DOHH2 (cell line): ENCODE results near the gene NCBP2.
A peak's percentile ranks its signal among the peaks of the same experiment; 100 is the strongest.
"Not testable (repeated sequence)": the region's sequence is repeated elsewhere in the genome, so short reads cannot be mapped to it uniquely, and the experiment has no call there.

Experiments
- H3F3A ChIP-seq: fragments of 200-600 bp; sonication (generic), shearing (Covaris generic); 2 replicates; pipeline ENCODE4 v1.6.0; 2016; ENCODE audit warnings: antibody characterized with exemption, mild to moderate bottlenecking; ENCODE audit not compliant: control insufficient read depth, insufficient read depth
- H3K27ac ChIP-seq: fragments of 200-600 bp; sonication (generic); 2 replicates; pipeline ENCODE4 v1.5.1; 2014; ENCODE audit warnings: low read depth, mild to moderate bottlenecking, low read length, moderate library complexity
- H3K27me3 ChIP-seq: fragments of 200-600 bp; sonication (generic); 2 replicates; pipeline ENCODE4 v1.6.1; 2014; ENCODE audit warnings: mild to moderate bottlenecking, low read length, mixed read lengths; ENCODE audit not compliant: control insufficient read depth
- H3K36me3 ChIP-seq: fragments of 200-600 bp; sonication (generic); 2 replicates; pipeline ENCODE4 v1.6.1; 2014; ENCODE audit warnings: mild to moderate bottlenecking, low read length, moderate library complexity, mixed read lengths; ENCODE audit not compliant: control insufficient read depth
- H3K4me1 ChIP-seq: fragments of 200-600 bp; sonication (generic); 2 replicates; pipeline ENCODE4 v1.6.1; 2014; ENCODE audit warnings: mild to moderate bottlenecking, low read length, mixed read lengths; ENCODE audit not compliant: control insufficient read depth
- H3K4me2 ChIP-seq: fragments of 200-600 bp; sonication (generic); 2 replicates; pipeline ENCODE4 v1.6.0; 2014; ENCODE audit warnings: mild to moderate bottlenecking, low read length, moderate library complexity
- H3K4me3 ChIP-seq: fragments of 200-600 bp; sonication (generic); 2 replicates; pipeline ENCODE4 v1.5.1; 2014; ENCODE audit warnings: mild to moderate bottlenecking, low read length, mixed read lengths
- H3K79me2 ChIP-seq: fragments of 200-600 bp; sonication (generic); 2 replicates; pipeline ENCODE4 v1.6.1; 2014; ENCODE audit warnings: mild to moderate bottlenecking, low read length, mixed read lengths; ENCODE audit not compliant: control insufficient read depth
- H3K9me2 ChIP-seq: fragments of 200-600 bp; sonication (generic); replicated peaks from 2 replicates; pipeline ENCODE4 v1.6.1; 2014; ENCODE audit warnings: mild to moderate bottlenecking, low read length, mixed read lengths; ENCODE audit not compliant: control insufficient read depth
- H3K9me3 ChIP-seq: fragments of 200-600 bp; sonication (generic); 2 replicates; pipeline ENCODE4 v1.6.1; 2014; ENCODE audit warnings: antibody characterized with exemption, low read length, mixed read lengths; ENCODE audit not compliant: control insufficient read depth, insufficient read depth
- H4K20me1 ChIP-seq: fragments of 200-600 bp; sonication (generic); 2 replicates; pipeline ENCODE4 v1.6.0; 2014; ENCODE audit warnings: low read depth, mild to moderate bottlenecking, antibody characterized with exemption, low read length, moderate library complexity; ENCODE audit not compliant: control insufficient read depth, insufficient read depth
- CTCF ChIP-seq: fragments of 200-600 bp; sonication (generic); IDR thresholded peaks from one replicate; pipeline ENCODE4 v1.5.1; 2014; ENCODE audit warnings: antibody characterized with exemption, mild to moderate bottlenecking, low read depth, low read length; ENCODE audit not compliant: poor library complexity, severe bottlenecking
- EZH2phosphoT487 ChIP-seq: fragments of 200-600 bp; sonication (generic); IDR thresholded peaks from 2 replicates; pipeline ENCODE4 v1.6.1; 2017; ENCODE audit warnings: borderline replicate concordance, mild to moderate bottlenecking, antibody characterized with exemption, low read length, moderate library complexity, mixed read lengths

NCBP2 gene

GRCh38 chr3:196947860-196948441, 5.6 kb upstream of the NCBP2 start:
- no peak overlapping the region for H3K4me2 ChIP-seq
- H3K79me2 ChIP-seq = peaks cover 21% of the 10 kb centered on the region
- H3K9me2 ChIP-seq = no peaks in the 10 kb centered on the region
- H3K9me3 ChIP-seq = no peaks in the 10 kb centered on the region
- no peak overlapping the region for H3K4me3 ChIP-seq
- peaks cover 7% of the 10 kb centered on the region for H3K4me1 ChIP-seq
- peaks cover 19% of the 10 kb centered on the region for H3K36me3 ChIP-seq
- H3K27me3 ChIP-seq = no peaks in the 10 kb centered on the region; the same call in 1 of the 2 replicates
- no peaks in the 10 kb centered on the region for H3F3A ChIP-seq
- peaks cover 7% of the 10 kb centered on the region; the same call in 1 of the 2 replicates for H4K20me1 ChIP-seq
- no peak overlapping the region for H3K27ac ChIP-seq
- no peak for TF ChIP-seq CTCF
- TF ChIP-seq EZH2phosphoT487 = no peak

- Histone ChIP-seq H3K79me2 (peaks cover 26% of the 10 kb centered on the region), H3F3A (no peaks in the 10 kb centered on the region), H4K20me1 (peaks cover 7% of the 10 kb centered on the region; the same call in 1 of the 2 replicates), H3K4me3 (no peak overlapping the region), H3K9me3 (no peaks in the 10 kb centered on the region), H3K27ac (no peak overlapping the region), H3K4me1 (peaks cover 7% of the 10 kb centered on the region), H3K27me3 (no peaks in the 10 kb centered on the region; the same call in 1 of the 2 replicates), H3K4me2 (no peak overlapping the region), H3K36me3 (peaks cover 23% of the 10 kb centered on the region), H3K9me2 (no peaks in the 10 kb centered on the region)
- no peak for TF ChIP-seq EZH2phosphoT487
- no peak for TF ChIP-seq CTCF
These were observed 5.0 kb upstream of the NCBP2 start for GRCh38 chr3:196947136-196947859.

GRCh38 chr3:196944037-196944790, 1.9 kb upstream of the NCBP2 start:
- Histone ChIP-seq H3K4me2 (peak overlapping the region; percentile 64), H3K4me1 (peaks cover 24% of the 10 kb centered on the region), H3K79me2 (peaks cover 56% of the 10 kb centered on the region), H4K20me1 (peaks cover 16% of the 10 kb centered on the region; the same call in 1 of the 2 replicates), H3K4me3 (peak overlapping the region; percentile 95), H3K36me3 (peaks cover 45% of the 10 kb centered on the region)
- not testable (repeated sequence) for H3K27ac ChIP-seq, H3K9me3 ChIP-seq, H3K27me3 ChIP-seq, H3K9me2 ChIP-seq, H3F3A ChIP-seq
